DOHH2 (cell line): Measurements from ENCODE around the gene CDC42BPA.

Experiments
- H3F3A ChIP-seq: fragments of 200-600 bp; sonication (generic), shearing (Covaris generic); 2 replicates; pipeline ENCODE4 v1.6.0; 2016; ENCODE audit warnings: antibody characterized with exemption, mild to moderate bottlenecking; ENCODE audit not compliant: control insufficient read depth, insufficient read depth
- H3K27ac ChIP-seq: fragments of 200-600 bp; sonication (generic); 2 replicates; pipeline ENCODE4 v1.5.1; 2014; ENCODE audit warnings: low read depth, mild to moderate bottlenecking, low read length, moderate library complexity
- H3K27me3 ChIP-seq: fragments of 200-600 bp; sonication (generic); 2 replicates; pipeline ENCODE4 v1.6.1; 2014; ENCODE audit warnings: mild to moderate bottlenecking, low read length, mixed read lengths; ENCODE audit not compliant: control insufficient read depth
- H3K36me3 ChIP-seq: fragments of 200-600 bp; sonication (generic); 2 replicates; pipeline ENCODE4 v1.6.1; 2014; ENCODE audit warnings: mild to moderate bottlenecking, low read length, moderate library complexity, mixed read lengths; ENCODE audit not compliant: control insufficient read depth
- H3K4me1 ChIP-seq: fragments of 200-600 bp; sonication (generic); 2 replicates; pipeline ENCODE4 v1.6.1; 2014; ENCODE audit warnings: mild to moderate bottlenecking, low read length, mixed read lengths; ENCODE audit not compliant: control insufficient read depth
- H3K4me2 ChIP-seq: fragments of 200-600 bp; sonication (generic); 2 replicates; pipeline ENCODE4 v1.6.0; 2014; ENCODE audit warnings: mild to moderate bottlenecking, low read length, moderate library complexity
- H3K4me3 ChIP-seq: fragments of 200-600 bp; sonication (generic); 2 replicates; pipeline ENCODE4 v1.5.1; 2014; ENCODE audit warnings: mild to moderate bottlenecking, low read length, mixed read lengths
- H3K79me2 ChIP-seq: fragments of 200-600 bp; sonication (generic); 2 replicates; pipeline ENCODE4 v1.6.1; 2014; ENCODE audit warnings: mild to moderate bottlenecking, low read length, mixed read lengths; ENCODE audit not compliant: control insufficient read depth
- H3K9me2 ChIP-seq: fragments of 200-600 bp; sonication (generic); replicated peaks from 2 replicates; pipeline ENCODE4 v1.6.1; 2014; ENCODE audit warnings: mild to moderate bottlenecking, low read length, mixed read lengths; ENCODE audit not compliant: control insufficient read depth
- H3K9me3 ChIP-seq: fragments of 200-600 bp; sonication (generic); 2 replicates; pipeline ENCODE4 v1.6.1; 2014; ENCODE audit warnings: antibody characterized with exemption, low read length, mixed read lengths; ENCODE audit not compliant: control insufficient read depth, insufficient read depth
- H4K20me1 ChIP-seq: fragments of 200-600 bp; sonication (generic); 2 replicates; pipeline ENCODE4 v1.6.0; 2014; ENCODE audit warnings: low read depth, mild to moderate bottlenecking, antibody characterized with exemption, low read length, moderate library complexity; ENCODE audit not compliant: control insufficient read depth, insufficient read depth
- CTCF ChIP-seq: fragments of 200-600 bp; sonication (generic); IDR thresholded peaks from one replicate; pipeline ENCODE4 v1.5.1; 2014; ENCODE audit warnings: antibody characterized with exemption, mild to moderate bottlenecking, low read depth, low read length; ENCODE audit not compliant: poor library complexity, severe bottlenecking
- EZH2phosphoT487 ChIP-seq: fragments of 200-600 bp; sonication (generic); IDR thresholded peaks from 2 replicates; pipeline ENCODE4 v1.6.1; 2017; ENCODE audit warnings: borderline replicate concordance, mild to moderate bottlenecking, antibody characterized with exemption, low read length, moderate library complexity, mixed read lengths

Gene CDC42BPA

GRCh38 chr1:226987623-226988333 lies 330.5 kb downstream of the CDC42BPA start:
- H3K27me3 ChIP-seq: peaks cover 5% of the 10 kb centered on the region; the same call in 1 of the 2 replicates
- H3K36me3 ChIP-seq: no peaks in the 10 kb centered on the region; the same call in 1 of the 2 replicates
- no peaks in the 10 kb centered on the region for H3F3A ChIP-seq
- no peak overlapping the region for H3K4me2 ChIP-seq
- no peaks in the 10 kb centered on the region for H3K9me3 ChIP-seq
- H3K4me1 ChIP-seq: peaks cover 11% of the 10 kb centered on the region
- H4K20me1 ChIP-seq: no peaks in the 10 kb centered on the region
- H3K4me3 ChIP-seq: no peak overlapping the region
- TF ChIP-seq CTCF (no peak), EZH2phosphoT487 (no peak)
- H3K9me2 ChIP-seq: no peaks in the 10 kb centered on the region
- no peak overlapping the region for H3K27ac ChIP-seq
- H3K79me2 ChIP-seq: no peaks in the 10 kb centered on the region

DNA sequence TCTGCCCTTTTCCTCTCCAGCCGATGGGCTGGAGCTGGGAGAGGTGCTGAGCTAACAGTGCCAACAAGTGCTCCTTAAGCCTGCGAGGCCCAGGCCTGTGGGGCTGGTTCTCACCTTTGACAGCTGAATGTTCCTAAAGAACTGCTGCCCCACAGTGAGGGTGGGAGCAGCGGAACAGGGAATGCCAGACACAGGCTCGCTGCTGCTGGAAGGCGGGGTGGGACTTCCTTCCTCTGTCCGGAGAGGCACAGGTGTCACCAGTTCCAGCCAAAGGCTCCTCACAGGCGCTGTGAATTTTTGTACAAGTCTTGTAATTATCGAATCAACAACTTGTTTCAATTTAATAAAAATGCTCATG lies 331.1 kb downstream of the CDC42BPA start:
- H3F3A ChIP-seq: no peaks in the 10 kb centered on the region
- H3K9me3 ChIP-seq: no peaks in the 10 kb centered on the region
- H3K9me2 ChIP-seq: no peaks in the 10 kb centered on the region
- no peak overlapping the region for H3K4me2 ChIP-seq
- no peak overlapping the region for H3K27ac ChIP-seq
- H3K4me3 ChIP-seq: no peak overlapping the region
- H3K36me3 ChIP-seq: no peaks in the 10 kb centered on the region; the same call in 1 of the 2 replicates
- no peaks in the 10 kb centered on the region for H3K27me3 ChIP-seq
- no peaks in the 10 kb centered on the region for H4K20me1 ChIP-seq
- TF ChIP-seq CTCF (no peak), EZH2phosphoT487 (no peak)
- peaks cover 11% of the 10 kb centered on the region for H3K4me1 ChIP-seq
- no peaks in the 10 kb centered on the region for H3K79me2 ChIP-seq

DNA sequence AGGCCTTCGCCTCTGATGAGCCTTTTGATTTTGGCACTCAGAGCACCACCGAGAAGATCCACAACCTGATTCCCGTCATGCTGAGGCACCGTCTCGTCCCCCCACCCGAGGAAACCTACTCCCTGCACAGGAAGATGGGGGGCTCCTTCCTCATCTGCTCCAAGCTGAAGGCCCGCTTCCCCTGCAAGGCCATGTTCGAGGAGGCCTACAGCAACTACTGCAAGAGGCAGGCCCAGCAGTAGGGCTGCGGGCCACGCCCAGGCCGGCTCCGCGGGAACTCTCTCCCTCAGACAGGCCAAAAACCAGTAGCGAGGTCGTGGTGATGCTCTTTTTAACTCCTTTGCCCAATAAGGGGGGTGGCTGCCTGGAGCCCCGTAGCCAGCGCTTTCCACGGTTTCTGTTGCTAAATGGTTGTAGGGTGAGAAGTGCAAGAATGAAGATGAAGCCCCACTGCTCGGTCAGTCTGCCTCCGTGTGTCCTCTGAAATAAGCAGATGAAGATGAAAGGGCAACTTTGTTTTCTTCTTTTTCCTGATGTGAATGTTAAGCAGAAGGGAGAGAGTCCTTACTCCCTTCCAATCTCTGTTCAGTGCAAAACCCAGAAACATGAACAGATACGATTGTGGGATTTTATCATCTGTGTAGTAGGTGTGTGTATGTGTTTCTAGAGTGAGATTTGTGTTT lies 331.7 kb downstream of the CDC42BPA start:
- no peaks in the 10 kb centered on the region for H3K9me2 ChIP-seq
- H3K36me3 ChIP-seq: no peaks in the 10 kb centered on the region; the same call in 1 of the 2 replicates
- H3K4me2 ChIP-seq: no peak overlapping the region
- no peaks in the 10 kb centered on the region for H3F3A ChIP-seq
- H3K27me3 ChIP-seq: no peaks in the 10 kb centered on the region
- no peak overlapping the region for H3K4me3 ChIP-seq
- H4K20me1 ChIP-seq: no peaks in the 10 kb centered on the region
- no peaks in the 10 kb centered on the region for H3K9me3 ChIP-seq
- peaks cover 11% of the 10 kb centered on the region for H3K4me1 ChIP-seq
- no peaks in the 10 kb centered on the region for H3K79me2 ChIP-seq
- TF ChIP-seq CTCF (no peak), EZH2phosphoT487 (no peak)
- H3K27ac ChIP-seq: no peak overlapping the region
